Tibial nerve (tissue), 3 donors: Measurements from ENCODE around the gene PHACTR1.

Source experiments
- POLR2A ChIP-seq, 2 donors: fragments of 450-650 bp; IDR thresholded peaks; one replicate each; pipeline ENCODE4 v1.6.1; 2017; ENCODE audit warnings: antibody characterized with exemption in 2 of 2, mild to moderate bottlenecking in 2 of 2, moderate library complexity in 2 of 2
- TF ChIP-seq, protein P1 (sequence below), 5 experiments: fragments of 200-600 bp in 3 of 5; fragments of 450-650 bp in 2 of 5; sonication (generic) in 3 of 5; IDR thresholded peaks; one replicate each; pipeline ENCODE4 v1.5.1; 2016 to 2019; ENCODE audit warnings: antibody characterized with exemption in 5 of 5, mild to moderate bottlenecking in 3 of 5, moderate library complexity in 2 of 5

DNA sequence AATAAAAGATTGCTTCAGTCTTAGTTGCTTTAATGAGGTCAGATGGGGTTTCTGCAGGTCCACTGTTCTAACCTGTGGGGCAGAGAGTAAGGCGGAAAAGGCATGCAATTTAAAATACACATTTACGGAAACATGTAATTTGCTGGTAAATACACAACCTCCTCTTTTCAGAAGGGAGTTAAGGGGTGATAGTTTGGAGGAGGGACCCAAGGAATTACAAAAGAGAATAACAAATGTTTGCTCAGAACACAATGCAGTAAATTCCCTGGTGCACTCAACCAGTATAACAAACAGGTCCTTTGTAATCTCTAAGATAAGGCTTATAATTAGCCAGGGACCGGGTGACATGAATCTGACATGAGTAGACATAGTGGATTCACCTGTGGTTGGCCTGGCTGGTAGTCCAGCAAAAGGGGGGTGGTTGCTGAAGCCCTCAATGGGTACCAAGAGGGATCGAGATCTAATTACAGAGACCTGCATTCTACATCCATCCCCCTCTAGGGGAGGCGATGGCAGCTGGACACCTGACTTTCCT lies 295.1 kb downstream of the PHACTR1 start:
- TF ChIP-seq, protein P1, sequence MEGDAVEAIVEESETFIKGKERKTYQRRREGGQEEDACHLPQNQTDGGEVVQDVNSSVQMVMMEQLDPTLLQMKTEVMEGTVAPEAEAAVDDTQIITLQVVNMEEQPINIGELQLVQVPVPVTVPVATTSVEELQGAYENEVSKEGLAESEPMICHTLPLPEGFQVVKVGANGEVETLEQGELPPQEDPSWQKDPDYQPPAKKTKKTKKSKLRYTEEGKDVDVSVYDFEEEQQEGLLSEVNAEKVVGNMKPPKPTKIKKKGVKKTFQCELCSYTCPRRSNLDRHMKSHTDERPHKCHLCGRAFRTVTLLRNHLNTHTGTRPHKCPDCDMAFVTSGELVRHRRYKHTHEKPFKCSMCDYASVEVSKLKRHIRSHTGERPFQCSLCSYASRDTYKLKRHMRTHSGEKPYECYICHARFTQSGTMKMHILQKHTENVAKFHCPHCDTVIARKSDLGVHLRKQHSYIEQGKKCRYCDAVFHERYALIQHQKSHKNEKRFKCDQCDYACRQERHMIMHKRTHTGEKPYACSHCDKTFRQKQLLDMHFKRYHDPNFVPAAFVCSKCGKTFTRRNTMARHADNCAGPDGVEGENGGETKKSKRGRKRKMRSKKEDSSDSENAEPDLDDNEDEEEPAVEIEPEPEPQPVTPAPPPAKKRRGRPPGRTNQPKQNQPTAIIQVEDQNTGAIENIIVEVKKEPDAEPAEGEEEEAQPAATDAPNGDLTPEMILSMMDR (IDR thresholded peaks at IDR 0.05) = no peak
- no peak for TF ChIP-seq POLR2A (IDR thresholded peaks at IDR 0.05)
